Ovary (tissue), 9 donors: ENCODE measurements around the gene NDUFA8. TPM values are rescaled to one million over a fixed set of nuclear protein-coding genes. Genes with fewer than 3 reads are reported as not detected.

Experiments used
- DNase-seq, 5 donors: peaks; one replicate each; pipeline ENCODE4 v3.0.0-alpha.2; 2019 to 2020
- H3K27ac ChIP-seq, 2 donors: fragments of 200-600 bp; one replicate each; pipeline versions ENCODE4 v1.5.1 to v1.8.0; 2019 to 2022
- H3K27me3 ChIP-seq: fragments of 200-600 bp; one replicate; pipeline ENCODE4 v1.8.0; 2022
- H3K36me3 ChIP-seq: fragments of 200-600 bp; sonication (generic); one replicate; pipeline ENCODE4 v1.5.1; 2019
- H3K4me1 ChIP-seq: one replicate; pipeline ENCODE4 v1.8.1; 2013; ENCODE audit warnings: mild to moderate bottlenecking, moderate library complexity; ENCODE audit not compliant: insufficient read depth
- H3K4me3 ChIP-seq: fragments of 200-600 bp; sonication (generic); one replicate; pipeline ENCODE4 v1.5.1; 2017
- H3K9me3 ChIP-seq, 2 donors: fragments of 200-600 bp in 1 of 2; sonication (generic) in 1 of 2; one replicate each; pipeline versions ENCODE4 v1.5.1 to v1.8.1; 2013 to 2019; ENCODE audit warnings: mild to moderate bottlenecking in 1 of 2, moderate library complexity in 1 of 2
- EP300 ChIP-seq: sonication (generic); formaldehyde crosslinking; IDR thresholded peaks from one replicate; pipeline ENCODE4 v1.6.1; 2017; ENCODE audit warnings: antibody characterized with exemption
- POLR2A ChIP-seq: fragments of 450-650 bp; IDR thresholded peaks from one replicate; pipeline ENCODE4 v1.6.1; 2017; ENCODE audit warnings: antibody characterized with exemption, mild to moderate bottlenecking, moderate library complexity
- WGBS, 3 donors: extraction: QIAGEN DNeasy Blood & Tissue Kit in 1 of 3; methylation state at CpG; one replicate each; pipeline versions ENCODE4 v1.1.5 to v1.1.7; 2013 to 2017; 5-methylcytosine and 5-hydroxymethylcytosine counted together
- intact Hi-C, 4 donors: fragments of 100-400 bp; cut with DNase I; formaldehyde crosslinking; loops; one replicate each; pipeline versions ENCODE4 v1.11.0 to v1.15.1; 2022 to 2023
- polyA plus RNA-seq, 2 donors: library from polyadenylated mRNA; stranded (reverse); fragments of 200-250 nt in 1 of 2; fragments of 350-450 nt in 1 of 2; fragmentation: Illumina TruSeq in 1 of 2; extraction: RNeasy Lipid Tissue Mini Kit (QIAGEN cat#74804) in 1 of 2; gene quantifications; one replicate each; pipeline ENCODE4 v1.2.3, GENCODE V29; 2013 to 2014
- total RNA-seq, 7 donors: library from RNA; depleted of rRNA in 2 of 7; stranded (reverse); fragments of >200 nt in 2 of 7; fragmentation: NEBNext Ultra II Directional in 3 of 7; extraction: Animal tissue kit (Norgen Biotek cat#: 25700) in 3 of 7; gene quantifications; one replicate each; pipeline versions ENCODE4 v1.1.0 to v1.2.4, GENCODE V29; 2016 to 2023
- TF ChIP-seq, protein P1 (sequence below), 3 donors: fragments of 450-650 bp in 2 of 3; fragments of 200-600 bp in 1 of 3; IDR thresholded peaks; one replicate each; pipeline versions ENCODE4 v1.5.1 to v1.8.0; 2016 to 2022; ENCODE audit warnings: antibody characterized with exemption in 3 of 3, mild to moderate bottlenecking in 1 of 3
- donor health status: DM: no; HTN: no; CAD: no; lungs with moderate emphysema.
- donor health status: DM: no; HTN: no; CAD: no.
- donor health status: Bipolar disorder and iron deficiency.
- donor health status: DM: yes; HTN: yes; CAD: no.
- donor health status: DM: no; HTN: no; CAD: no.
- donor health status: DM: yes; HTN: yes; CAD: no.

NDUFA8 gene
- total and polyA plus RNA-seq, 9 donors = 17.2 to 88.0 (median 32.6) TPM

DNA sequence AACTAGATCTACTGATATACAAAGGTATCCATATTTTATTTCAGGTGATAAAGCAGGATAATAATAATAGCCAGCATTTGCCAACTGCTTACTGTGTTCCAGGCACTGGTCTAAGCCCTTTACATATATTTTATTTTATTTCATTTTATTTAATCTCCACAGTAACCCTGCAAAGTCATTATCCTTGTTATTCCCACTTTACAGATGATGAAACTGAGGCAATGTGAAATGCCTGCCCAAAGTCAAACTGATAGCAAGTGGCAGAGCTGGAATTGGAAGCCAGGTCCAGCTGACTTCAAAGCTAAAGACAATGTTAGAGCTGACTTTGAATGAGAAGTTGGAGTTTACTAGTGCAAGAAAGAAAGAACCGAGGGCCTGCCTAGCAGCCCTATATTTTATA lies 25.0 kb upstream of the NDUFA8 start:
- WGBS, 3 donors = 72 to 83% (median 73%) methylated on average over 1 of the region's 1 CpG
- TF ChIP-seq, protein P1, sequence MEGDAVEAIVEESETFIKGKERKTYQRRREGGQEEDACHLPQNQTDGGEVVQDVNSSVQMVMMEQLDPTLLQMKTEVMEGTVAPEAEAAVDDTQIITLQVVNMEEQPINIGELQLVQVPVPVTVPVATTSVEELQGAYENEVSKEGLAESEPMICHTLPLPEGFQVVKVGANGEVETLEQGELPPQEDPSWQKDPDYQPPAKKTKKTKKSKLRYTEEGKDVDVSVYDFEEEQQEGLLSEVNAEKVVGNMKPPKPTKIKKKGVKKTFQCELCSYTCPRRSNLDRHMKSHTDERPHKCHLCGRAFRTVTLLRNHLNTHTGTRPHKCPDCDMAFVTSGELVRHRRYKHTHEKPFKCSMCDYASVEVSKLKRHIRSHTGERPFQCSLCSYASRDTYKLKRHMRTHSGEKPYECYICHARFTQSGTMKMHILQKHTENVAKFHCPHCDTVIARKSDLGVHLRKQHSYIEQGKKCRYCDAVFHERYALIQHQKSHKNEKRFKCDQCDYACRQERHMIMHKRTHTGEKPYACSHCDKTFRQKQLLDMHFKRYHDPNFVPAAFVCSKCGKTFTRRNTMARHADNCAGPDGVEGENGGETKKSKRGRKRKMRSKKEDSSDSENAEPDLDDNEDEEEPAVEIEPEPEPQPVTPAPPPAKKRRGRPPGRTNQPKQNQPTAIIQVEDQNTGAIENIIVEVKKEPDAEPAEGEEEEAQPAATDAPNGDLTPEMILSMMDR (IDR thresholded peaks at IDR 0.05) = no peak
- Histone ChIP-seq H3K4me3 (no peak overlapping the region), H3K36me3 (no peaks in the 10 kb centered on the region), H3K4me1 (no peaks in the 10 kb centered on the region), H3K27me3 (no peaks in the 10 kb centered on the region), H3K9me3 (no peaks in the 10 kb centered on the region), H3K27ac (no peak overlapping the region)
- DNase-seq = no peak
- intact Hi-C loops = no loop called here

DNA sequence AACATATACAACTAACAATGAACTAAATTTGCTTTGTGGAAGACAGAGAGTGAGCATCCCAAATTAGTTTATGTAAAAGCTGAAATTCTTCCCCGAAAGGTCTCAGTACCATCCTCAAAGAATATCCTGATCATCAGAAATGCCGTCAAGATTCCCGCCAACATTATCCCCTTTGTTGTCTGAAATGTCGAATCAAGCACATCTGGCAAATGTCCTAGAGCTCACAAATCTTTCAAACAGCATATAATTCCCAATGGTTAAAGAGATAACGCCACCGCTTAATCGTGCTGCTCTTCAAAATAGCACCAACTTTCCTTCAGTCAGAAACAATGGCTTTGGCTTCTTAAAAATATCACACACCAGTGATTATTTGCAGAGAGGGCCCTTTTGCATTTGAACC lies 23.9 kb upstream of the NDUFA8 start:
- intact Hi-C loops = no loop called here
- WGBS, 3 donors = 19 to 31% (median 22%) methylated on average over 7 of the region's 7 CpGs
- Histone ChIP-seq H3K27me3 (no peaks in the 10 kb centered on the region), H3K9me3 (no peaks in the 10 kb centered on the region), H3K36me3 (no peaks in the 10 kb centered on the region), H3K27ac (no peak overlapping the region), H3K4me3 (no peak overlapping the region), H3K4me1 (no peaks in the 10 kb centered on the region)
- no peak for DNase-seq
- no peak for TF ChIP-seq POLR2A
- no peak for TF ChIP-seq EP300
- TF ChIP-seq, protein P1 (IDR thresholded peaks at IDR 0.05) = no peak

DNA sequence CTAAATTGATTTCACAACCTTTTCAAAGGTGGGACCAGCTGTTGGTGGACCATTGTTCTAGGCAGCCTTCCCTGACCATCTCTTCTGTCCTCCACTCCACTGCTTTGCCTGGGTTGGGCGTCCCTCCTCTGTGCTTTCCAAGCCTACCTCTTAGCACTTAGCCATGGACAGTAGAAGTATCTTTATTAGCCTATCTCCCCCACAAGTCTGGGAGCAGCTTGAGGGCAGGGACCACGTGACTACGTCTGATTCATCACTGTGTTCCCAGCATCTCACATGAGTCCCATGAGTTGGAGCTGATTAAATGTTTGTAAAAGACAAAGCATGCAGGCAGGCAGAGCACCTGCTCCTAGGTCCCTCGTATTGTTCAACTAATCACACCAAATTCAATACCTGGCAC lies 21.1 kb upstream of the NDUFA8 start:
- Histone ChIP-seq H3K27me3 (no peaks in the 10 kb centered on the region), H3K27ac (no peak overlapping the region), H3K36me3 (no peaks in the 10 kb centered on the region), H3K4me3 (no peak overlapping the region), H3K9me3 (no peaks in the 10 kb centered on the region), H3K4me1 (no peaks in the 10 kb centered on the region)
- DNase-seq = no peak
- TF ChIP-seq, protein P1 (IDR thresholded peaks at IDR 0.05) = no peak
- TF ChIP-seq POLR2A = no peak
- no peak for TF ChIP-seq EP300
- 37 to 57% (median 52%) methylated on average over 4 of the region's 4 CpGs for WGBS, 3 donors
- intact Hi-C loops = no loop called here

DNA sequence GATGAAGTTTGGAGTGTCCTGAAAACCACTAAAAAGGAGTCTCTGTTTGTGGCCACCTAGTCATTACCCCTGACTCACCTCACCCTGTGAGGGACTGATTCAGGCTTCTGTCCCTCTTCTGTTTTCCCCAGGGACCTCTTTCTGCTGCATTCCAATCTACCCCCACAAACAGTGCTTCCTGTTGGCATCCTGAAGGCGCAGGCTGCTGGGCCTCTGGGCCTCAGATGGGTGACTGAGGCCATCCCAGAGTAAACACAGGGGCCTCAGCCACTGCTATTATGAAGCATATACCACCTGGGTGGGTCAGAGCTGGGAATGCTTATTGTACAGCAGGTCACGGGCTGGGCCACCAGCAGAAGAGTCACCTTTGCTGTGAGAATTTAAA lies 20.1 kb upstream of the NDUFA8 start:
- intact Hi-C loops = no loop called here

More for the DNA sequence above, 20.1 kb upstream of the NDUFA8 start:
- TF ChIP-seq, protein P1 (IDR thresholded peaks at IDR 0.05) = no peak
- TF ChIP-seq POLR2A (no peak), EP300 (no peak)
- H3K36me3 ChIP-seq = no peaks in the 10 kb centered on the region
- no peaks in the 10 kb centered on the region for H3K9me3 ChIP-seq
- H3K27me3 ChIP-seq = no peaks in the 10 kb centered on the region
- DNase-seq = no peak
- 77 to 85% (median 84%) methylated on average over 2 of the region's 2 CpGs for WGBS, 3 donors
- no peak overlapping the region for H3K27ac ChIP-seq
- H3K4me1 ChIP-seq = no peaks in the 10 kb centered on the region
- no peak overlapping the region for H3K4me3 ChIP-seq
